Non-pigmented ciliary epithelial cell (primary cell): ENCODE results near the gene TAC3.
"Not testable (repeated sequence)": the region's sequence is repeated elsewhere in the genome, so short reads cannot be mapped to it uniquely, and the experiment has no call there.

Experiments
- DNase-seq: peaks from one replicate; pipeline ENCODE4 v3.0.0-alpha.2; 2010; ENCODE audit warnings: low read depth

The TAC3 gene

DNA sequence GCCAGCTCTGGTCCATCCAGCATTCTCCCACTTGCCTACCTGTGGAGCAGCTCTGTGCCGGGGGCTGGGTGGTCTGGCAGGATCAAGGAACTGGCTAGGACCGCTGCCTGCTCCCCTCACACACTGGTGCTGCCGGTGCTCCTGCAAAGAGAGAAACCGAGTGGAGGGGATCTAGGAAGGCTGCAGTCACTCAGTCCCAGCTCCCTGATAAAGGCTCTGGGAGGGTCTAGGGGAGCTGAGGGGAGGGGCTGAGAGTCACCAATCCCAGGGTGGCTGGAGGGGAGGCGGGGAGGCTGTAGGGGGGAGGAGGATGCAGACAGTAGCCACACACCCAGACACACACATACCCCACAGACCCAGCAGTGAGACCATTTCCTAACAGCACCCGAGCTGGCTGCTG is at the start of gene TAC3:
Gene TAC3 (minus strand): TSS at position 182 of the 400 bp plus-strand sequence. CDS start 732 bp downstream, outside the sequence.
- no peak for DNase-seq

DNA sequence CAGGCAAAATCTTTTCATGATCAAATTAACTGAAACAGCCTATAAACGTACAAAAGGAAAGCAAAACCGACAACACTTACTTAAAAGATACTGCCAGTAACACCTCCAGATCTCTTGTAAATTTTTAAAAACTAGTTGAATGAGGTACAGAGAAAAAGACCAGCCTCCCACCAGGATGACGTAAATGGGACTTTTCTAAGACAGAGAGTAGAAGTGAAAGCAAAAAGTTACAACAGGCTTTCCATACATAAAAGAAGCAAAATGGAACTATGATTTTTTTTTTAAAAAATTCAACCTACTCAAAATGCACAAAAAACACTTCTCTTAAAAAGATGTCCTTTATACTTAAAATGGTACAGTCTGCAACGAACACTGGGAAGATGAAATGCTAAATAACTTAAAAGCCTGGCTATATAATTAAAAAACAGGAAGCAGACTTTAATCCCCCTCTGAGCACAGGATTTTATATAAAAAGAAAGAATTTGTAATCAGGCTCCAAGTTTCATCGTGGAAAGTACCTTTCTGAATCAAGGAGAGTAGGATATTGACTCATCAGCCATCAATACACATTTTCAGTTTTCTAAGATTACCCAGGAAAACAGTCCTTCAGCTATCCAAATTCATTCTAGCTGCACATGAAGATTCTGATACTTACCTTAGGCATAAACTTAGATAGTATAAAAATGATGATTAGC is 47.8 kb upstream of the TAC3 start:
- no peak for DNase-seq

DNA sequence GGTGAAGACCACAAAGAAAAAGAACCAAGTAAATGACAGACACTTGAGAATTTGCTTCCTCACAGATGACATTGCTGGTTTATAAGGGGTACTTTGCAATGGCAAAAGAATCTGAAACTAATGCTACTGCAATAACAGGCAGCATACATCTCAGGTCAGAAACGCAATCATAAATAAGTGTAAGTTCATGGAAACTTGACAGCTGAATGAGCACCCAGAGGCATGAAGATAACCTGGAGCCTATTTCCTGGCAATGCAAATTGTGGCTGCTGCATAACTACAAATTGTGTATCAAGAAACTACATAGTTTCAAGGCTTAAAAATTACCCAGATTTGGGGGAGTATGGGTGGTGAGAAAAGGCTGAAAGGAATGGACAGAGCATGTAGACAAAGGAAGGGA is 42.1 kb upstream of the TAC3 start:
- no peak for DNase-seq

DNA sequence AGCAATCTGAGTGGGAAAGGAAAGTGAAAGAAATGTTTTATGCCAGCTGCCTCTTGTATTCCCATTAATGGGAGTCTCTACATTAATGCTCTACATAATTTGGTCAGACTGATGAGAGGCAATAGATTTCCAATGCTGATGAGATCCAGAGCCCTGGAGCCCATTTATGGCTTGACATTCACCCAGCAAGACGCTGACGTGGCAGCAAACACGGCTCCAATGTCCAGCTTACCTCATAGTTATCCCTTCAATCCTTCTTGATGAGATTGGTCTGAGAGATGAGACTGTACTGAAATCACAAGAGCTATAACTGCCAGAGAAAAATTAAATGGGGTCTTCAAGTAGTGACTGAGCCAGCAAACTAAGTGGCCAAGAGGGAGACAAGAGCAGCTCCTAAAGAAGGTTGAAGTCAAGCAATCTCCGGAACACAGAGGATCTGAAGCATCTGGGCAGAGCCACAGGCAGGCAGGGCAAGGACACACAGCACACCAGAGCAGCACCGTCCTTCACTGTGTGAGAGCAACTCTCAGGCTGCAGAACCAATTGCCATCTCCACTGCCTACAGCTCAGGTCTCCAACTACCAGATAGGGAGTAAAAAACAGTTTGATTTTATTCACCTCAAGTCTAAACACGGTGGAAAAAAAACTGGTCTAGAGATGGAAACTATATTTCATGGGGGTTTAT is 40.9 kb upstream of the TAC3 start:
- no peak for DNase-seq

DNA sequence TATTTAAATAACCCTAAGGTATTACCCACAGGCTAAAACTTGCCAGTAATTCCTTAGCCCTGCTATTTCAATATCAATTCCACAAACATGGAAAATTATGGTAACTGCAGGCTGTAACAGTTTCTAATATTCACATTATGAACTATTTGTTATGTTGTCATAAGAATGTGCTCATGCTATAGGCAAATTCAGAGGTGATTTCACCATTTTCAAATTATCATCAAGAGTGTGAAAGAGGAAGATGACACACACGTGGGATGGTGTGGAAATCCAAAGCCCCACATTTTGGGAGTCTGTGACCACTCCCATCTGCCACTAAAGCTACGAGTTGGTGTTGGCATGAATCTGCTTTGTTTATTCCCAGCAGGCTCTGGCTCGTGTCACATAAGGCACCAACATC is 39.5 kb upstream of the TAC3 start:
- no peak for DNase-seq

DNA sequence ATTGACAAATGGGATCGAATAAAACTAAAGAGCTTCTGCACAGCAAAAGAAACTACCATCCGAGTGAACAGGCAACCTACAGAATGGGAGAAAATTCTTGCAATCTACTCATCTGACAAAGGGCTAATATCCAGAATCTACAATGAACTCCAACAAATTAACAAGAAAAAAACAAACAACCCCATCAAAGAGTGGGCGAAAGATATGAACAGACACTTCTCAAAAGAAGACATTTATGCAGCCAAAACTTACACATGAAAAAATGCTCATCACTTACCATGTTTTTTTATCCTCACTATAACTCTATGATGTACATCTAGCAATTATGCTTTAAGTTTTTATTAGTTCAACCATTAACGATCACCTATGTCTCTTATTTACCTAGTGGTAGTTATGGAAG is 37.6 kb upstream of the TAC3 start:
- DNase-seq, result not testable (repeated sequence)

DNA sequence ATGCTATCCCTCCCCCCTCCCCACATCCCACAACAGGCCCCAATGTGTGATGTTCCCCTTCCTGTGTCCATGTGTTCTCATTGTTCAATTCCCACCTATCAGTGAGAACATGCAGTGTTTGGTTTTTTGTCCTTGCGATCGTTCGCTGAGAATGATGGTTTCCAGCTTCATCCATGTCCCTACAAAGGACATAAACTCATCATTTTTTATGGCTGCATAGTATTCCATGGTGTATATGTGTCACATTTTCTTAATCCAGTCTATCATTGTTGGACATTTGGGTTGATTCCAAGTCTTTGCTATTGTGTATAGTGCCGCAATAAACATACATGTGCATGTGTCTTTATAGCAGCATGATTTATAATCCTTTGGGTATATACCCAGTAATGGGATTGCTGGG is 36.8 kb upstream of the TAC3 start:
- not testable (repeated sequence) for DNase-seq

DNA sequence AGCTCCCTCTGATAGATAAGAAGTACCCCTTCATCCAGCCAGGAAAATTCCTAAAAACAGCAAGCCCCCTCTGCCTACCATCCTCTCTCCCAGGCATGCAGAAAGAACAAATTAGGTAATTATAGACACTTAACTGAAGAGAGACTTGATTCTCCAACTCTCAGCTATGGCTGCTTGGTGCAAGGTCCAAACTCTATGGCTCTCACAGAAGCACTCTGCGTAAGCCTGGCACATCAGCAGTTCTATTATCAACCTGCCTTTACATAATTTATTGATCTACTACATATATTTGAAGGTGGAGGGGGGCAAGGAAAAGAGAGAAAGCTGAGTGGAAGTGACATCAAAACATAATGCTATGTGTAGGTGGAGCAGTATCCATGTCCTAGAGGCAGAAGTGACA is 34.7 kb upstream of the TAC3 start:
- no peak for DNase-seq

DNA sequence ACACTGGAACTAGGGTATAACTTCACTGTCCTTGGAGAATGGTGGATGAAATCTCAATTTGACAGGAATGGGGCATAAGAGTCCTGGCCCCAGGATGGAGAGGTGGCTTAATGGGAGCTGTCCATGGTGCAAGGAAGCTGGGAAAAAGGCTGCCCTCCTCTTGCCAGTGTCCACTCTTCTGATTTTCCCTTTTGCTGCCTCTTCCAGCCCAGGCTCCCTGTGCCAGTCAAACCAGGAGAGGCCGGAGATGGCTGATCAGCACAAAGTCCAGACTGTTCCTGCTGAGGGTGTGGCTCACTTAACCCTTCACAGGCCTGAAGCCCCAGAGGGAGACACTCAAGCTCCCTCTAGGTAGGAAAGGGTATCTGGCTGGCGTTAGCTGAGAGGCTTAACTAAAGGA is 33.6 kb upstream of the TAC3 start, which contains the start of gene MYO1A:
Gene MYO1A (minus strand): TSS at position 240 of the 400 bp plus-strand sequence. CDS start 1,806 bp downstream, outside the sequence.
- DNase-seq, result no peak

DNA sequence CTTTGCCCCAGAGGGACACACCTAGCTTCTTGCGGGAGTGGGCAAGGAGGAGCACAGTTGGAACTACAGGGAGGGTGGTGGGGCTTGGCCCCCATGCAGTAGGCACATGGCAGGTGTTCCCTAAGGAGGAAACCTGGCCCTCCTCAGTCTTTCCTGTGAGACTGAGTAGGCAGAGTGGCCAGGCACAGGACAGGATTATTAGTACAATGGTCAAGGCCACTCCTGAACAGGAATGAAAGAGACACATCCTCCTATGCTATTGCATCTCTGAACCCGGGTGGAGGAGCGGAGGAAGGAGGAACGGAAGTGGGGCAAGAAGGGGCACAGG is 32.8 kb upstream of the TAC3 start:
- DNase-seq, result no peak

DNA sequence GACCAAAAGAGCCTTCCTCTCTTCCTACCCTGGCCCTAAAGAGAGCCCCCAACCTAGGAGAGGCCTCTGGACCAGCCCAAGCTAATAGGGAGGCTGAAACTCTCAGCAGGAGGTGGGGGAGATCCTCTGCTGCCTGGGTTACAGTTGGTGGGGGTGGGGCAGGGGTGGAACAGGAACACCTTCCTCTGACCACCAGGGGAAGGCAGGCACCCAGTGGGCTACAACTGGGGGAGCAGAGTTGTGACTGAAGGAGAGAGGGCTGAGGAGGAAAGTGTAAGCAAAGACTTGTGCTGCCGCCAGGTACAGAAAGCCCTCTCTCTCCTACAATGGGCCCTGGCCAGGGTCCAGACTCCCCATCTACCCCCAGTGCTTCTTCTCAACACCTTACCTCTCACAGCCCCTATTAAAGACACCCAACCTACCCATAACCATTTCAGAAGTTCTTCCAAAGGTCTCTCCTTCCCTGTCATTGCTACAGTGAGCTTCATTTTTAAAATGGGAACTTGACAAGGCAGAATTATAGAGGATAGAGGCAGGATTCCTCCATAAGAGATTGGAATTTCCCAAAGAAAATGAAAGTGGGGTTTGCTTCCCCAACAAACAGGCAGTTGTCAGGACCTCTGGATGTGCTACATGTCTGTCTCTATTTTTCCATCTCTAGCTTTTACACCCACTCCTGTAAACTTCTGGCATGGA is 32.2 kb upstream of the TAC3 start:
- no peak for DNase-seq

DNA sequence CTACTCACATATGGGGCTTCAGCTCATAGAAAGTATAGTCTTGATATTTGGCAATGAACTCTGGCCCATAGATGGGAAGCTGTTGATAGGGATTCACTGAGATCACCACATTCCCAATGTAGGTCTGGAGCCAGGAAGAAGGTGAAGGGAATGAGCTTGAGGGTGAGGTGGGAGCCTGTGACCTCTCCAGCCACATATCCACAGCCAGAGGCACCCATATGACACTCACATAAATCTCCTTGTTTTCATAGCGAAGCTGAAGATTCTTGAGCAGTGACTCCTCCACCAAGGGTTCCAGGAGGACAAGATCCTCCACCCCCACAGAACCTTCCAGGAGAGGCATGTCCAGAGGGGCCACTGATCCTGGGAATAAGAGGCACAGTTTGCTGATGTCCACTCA is 31.7 kb upstream of the TAC3 start:
- DNase-seq, result no peak

DNA sequence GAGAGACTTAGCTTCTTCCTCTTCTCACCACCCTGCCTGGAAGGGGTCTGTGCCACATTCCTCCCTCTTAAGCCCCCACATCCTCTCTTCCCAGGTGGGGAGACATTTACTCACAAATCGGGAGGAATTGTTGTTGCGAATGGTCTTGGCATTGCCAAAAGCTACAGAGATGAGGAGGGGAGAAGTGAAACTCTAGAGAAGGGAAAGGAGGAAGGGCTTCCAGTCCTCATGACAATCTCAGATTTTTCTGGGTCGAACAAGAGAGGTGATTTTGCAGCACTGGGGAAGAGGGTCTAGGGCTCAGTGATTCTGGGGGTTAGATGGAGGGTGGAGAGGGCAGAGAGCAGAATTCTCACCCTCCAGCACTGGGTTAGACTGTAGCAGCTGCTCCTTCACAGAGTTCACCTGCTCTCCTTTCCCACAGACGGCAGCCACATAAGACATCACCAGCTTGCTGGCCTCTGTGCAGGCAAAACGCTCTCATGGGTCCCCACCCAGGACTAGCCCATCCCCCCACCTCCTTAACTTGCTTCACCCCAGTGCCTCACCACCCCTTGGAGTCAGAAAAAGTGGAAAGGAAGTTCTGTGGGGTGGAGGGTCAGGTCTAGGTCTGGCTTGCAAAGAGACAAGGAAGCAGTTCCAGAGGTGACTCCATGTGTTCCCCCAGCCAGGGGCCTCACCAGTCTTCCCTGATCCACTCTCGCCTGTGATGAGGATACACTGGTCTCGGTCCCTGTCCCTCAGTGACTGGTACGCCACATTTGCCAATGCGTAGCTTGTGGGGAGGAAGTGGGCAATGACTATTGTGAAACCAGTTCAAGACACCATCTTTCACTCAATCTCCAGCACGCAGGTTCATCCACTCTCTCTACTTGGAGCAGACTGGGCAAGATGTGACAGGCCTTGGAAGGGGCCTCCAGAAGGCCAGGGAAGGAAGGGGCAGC is 30.9 kb upstream of the TAC3 start:
- no peak for DNase-seq

DNA sequence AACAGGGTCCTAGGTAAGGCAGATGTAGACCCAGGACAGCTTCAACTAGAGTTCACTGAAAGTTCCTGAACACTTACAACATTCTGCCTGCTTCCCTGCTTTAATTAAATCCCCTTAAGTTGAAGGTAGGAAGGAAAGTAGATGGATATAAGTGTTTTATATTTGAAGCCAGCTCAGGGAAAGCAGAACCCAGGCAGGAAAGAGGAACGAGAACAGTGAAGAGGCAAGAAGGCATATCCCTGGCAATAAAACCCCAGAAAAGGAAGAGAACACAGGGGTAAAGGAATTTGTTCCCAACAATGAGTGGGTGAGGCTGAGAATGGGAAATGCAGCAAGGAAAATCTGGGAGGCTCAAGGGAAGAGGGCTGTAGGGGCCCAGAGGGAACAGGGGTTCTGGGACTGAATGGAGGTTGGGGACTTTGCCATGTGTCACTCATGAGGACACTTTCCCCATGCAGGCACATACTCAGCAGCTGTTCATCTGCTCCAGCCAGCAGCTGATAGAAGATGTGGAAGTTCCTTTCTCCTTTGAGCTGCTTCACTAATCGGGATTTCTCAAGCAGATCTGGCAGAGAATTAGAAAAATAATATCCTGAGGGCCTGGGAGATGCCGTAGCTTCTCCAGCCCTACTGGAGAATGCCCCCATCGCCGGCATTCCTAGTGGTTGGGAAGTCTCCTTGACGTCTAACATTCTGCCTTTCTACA is 29.9 kb upstream of the TAC3 start:
- DNase-seq, result no peak

DNA sequence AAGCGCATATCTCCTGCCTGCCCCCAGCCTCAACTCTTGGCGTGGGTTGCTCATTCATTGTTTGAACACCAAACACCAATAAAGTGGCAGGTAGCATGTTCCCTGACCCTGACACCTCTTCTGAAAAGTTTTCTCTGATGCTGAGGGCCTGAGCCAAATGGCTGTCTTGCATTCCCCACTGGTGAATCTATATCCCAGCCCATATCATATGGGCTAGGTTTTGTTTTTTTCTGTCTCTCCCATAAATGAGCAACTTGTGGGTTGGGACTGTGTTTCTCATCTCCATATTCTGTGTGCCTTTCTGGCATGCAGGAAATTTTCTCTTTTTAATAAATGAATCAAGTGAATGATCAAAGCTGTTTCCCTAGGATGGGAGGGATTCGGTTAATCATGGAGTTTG is 28.6 kb upstream of the TAC3 start:
- no peak for DNase-seq

DNA sequence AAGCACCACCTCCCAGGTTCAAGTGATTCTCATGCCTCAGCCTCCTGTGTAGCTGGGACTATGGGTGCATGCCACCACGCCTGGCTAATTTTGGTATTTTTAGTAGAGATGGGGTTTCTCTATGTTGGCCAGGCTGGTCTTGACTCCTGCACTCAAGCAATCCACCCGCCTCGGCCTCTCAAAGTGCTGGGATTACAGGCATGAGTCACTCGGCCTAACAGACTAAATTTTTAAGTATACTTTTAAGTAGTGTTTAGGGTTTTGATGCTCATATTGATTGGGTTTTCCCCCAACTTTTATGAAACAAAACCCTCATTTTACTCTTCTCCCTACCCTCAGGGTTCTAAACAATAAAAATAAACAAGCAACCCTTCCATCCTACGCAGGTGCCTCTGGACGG is 28.1 kb upstream of the TAC3 start:
- DNase-seq, result no peak

DNA sequence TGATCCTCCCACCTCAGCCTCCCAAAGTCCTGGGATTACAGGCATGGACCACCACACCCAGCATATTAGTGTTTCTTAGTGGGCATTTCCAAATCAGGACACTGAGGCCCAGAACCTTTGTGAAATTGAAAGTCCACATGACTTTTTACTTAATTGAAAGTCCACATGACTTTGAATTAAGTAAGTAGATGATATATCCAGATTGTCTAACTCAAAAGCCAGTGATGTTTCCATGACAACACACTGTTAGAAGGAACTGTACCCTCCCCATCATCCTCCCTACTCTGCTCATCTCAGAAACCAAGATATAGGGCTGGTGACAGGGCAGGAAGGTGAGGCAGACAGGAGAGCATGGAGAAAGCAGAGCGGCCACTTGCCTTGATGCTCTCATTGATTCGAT is 26.4 kb upstream of the TAC3 start:
- DNase-seq, result no peak

DNA sequence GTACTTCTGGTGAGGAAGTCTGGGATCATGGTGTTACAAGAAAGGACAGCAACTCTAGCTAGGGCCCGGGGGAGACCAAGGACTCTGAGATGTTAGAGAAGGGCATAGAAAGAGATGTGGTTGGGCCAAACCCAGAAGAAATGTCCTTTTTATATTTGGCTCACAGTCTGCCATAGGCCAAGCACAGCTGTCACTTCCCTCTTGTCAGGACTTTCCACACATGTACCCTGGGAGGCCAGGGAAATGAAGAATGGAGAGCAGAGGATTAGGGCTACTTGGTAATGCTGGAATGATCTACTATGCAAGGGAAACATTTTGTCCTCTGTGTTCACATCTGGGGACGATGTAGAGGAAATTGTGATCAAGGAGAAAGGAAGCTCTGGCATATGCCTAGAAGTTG is 24.4 kb upstream of the TAC3 start:
- DNase-seq, result no peak

DNA sequence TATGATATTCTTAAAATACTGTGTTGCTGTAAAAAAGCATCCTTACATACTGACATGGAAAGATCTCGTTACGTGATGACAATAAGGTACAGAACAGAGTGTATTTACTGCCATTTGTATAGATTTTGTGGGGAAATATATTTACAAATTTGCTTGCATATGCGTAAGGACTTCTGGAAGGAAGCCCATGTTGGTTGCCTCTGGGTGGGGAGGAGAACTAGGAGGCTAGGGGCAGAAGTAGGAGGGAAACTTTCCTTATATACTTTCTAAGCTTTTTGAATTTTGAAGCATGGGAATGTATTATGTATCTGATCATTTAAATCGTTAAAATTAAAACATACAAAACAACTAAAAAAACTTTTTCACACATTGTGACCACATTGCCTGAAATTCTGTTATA is 23.9 kb upstream of the TAC3 start:
- no peak for DNase-seq

DNA sequence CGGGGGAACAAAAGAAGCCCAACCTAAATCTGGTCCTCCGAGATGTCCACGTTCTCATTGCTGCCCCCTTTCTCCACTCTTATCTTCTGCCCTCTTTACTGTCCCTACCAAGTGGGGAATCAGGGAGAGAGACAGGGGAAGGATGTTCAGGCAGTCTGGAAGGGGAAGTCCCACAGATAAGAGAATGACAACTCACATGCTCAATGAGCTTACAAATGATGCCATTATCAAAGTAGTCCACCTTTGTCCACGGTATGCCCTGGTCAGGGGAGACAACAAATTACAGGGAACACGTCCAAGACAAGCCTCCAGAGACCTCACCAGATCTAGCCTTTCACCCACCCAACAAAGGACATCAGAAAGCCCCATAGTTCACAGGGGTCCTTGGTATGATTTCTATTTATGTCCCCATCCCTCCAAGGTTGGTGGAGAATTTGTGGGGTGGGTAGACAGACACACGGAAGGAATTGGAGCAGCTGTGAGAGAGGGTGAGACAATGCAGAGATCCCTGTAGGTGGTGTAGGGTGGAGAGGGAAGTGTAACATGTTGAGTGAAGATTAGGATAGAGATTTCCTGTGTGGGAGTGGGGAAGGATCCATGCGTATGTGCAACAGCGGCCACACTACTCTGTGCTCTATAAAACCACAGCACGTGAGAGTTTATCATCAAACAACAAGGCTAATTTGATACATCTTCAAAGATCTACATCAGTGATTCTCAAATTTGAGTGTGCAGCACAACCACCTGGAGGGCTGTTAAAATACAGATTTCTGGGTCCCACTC is 22.9 kb upstream of the TAC3 start:
- no peak for DNase-seq

DNA sequence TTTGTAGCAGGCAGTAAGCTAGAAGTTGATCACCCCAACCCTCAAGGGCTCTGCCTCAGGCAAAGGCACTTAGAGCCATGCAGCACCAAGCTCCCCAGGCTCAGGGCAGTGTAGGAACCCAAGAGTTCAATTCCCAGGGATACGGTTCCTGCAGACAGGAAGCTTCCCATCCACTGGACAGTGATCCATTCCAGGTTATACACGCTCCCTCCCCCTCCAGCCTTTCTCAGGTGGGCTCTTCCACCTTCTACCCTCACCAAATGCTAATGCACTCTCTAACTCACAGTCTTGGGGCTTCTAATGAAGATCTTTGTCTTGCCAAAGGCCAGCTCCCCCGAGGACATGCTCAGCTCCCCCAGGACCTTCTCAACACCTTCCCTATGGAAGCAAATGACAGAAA is 20.9 kb upstream of the TAC3 start:
- DNase-seq, result no peak
